ENCODE results near the gene SETDB2. TPM values are rescaled to one million over a fixed set of nuclear protein-coding genes. Genes with fewer than 3 reads are reported as not detected.
A peak's percentile ranks its signal among the peaks of the same experiment; 100 is the strongest.

Gene SETDB2
- total RNA-seq, 1 experiment from 2014 or later, result 5.9 TPM

- DNase-seq (ENCODE audit: low spot score) (peak; percentile 23), ATAC-seq (peak; percentile 71)
- no peak overlapping the region for H3K4me3 Mint-ChIP-seq
- no peaks in the 10 kb centered on the region for H3K27me3 Mint-ChIP-seq (ENCODE audit: low read depth)
- TF ChIP-seq TCF7 (CRISPR knock-in tag; IDR thresholded peaks at IDR 0.05; ENCODE audit: low read depth) (no peak), ZNF263 (CRISPR knock-in tag; IDR thresholded peaks at IDR 0.05; ENCODE audit: low read depth) (no peak), ATF3 (CRISPR knock-in tag; conservative IDR thresholded peaks at IDR 0.05) (no peak), RORB (CRISPR knock-in tag; IDR thresholded peaks at IDR 0.05) (no peak), GABPB1 (CRISPR knock-in tag; IDR thresholded peaks at IDR 0.05) (no peak), ZNF138 (CRISPR knock-in tag; conservative IDR thresholded peaks at IDR 0.05) (no peak), EMX1 (CRISPR knock-in tag; IDR thresholded peaks at IDR 0.05) (no peak), NFE2L1 (CRISPR knock-in tag; IDR thresholded peaks at IDR 0.05) (no peak), FOXJ3 (CRISPR knock-in tag; IDR thresholded peaks at IDR 0.05; ENCODE audit: borderline replicate concordance) (no peak), ETV6 (CRISPR knock-in tag; IDR thresholded peaks at IDR 0.05) (no peak), ZNF219 (CRISPR knock-in tag; IDR thresholded peaks at IDR 0.05; ENCODE audit: borderline replicate concordance) (no peak), ZNF671 (CRISPR knock-in tag; IDR thresholded peaks at IDR 0.05) (no peak)
- H3K27ac Mint-ChIP-seq, result no peak overlapping the region
- CTCF ChIA-PET, result interaction anchor here (1.3 kb wide), 1 partner anchor 90 kb away, joined by 3 read pairs; no protein-coding TSS in a partner anchor
- POLR2A ChIA-PET, result no interaction called here
- H3K4me1 Mint-ChIP-seq, result no peaks in the 10 kb centered on the region
- H3K36me3 Mint-ChIP-seq, result no peaks in the 10 kb centered on the region
- no peaks in the 10 kb centered on the region for H3K9me3 Mint-ChIP-seq
Measured at GRCh38 chr13:49517461-49517860, 73.4 kb downstream of the SETDB2 start.

DNA sequence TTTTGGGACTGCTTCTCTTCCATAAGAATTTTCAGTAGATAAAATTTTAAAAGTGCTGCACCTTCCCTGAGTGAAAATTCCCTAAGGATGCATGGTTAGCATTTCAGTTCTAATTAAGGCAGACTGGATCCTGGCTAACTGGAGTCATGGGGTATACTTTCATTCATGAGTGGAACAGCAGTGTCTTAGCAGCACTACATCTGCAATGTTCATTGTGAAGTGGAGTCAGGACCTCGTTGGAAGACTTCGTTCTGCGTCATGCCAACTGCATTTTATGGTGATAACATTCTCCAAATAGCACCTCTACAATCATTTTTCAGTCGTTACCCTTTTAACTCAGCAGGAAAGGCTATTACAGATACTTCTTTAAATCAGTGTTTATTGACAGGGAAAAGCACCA is 77.2 kb downstream of the SETDB2 start:
- Mint-ChIP-seq H3K27me3 (ENCODE audit: low read depth) (no peaks in the 10 kb centered on the region), H3K4me3 (no peak overlapping the region), H3K27ac (no peak overlapping the region), H3K4me1 (no peaks in the 10 kb centered on the region), H3K36me3 (no peaks in the 10 kb centered on the region), H3K9me3 (no peaks in the 10 kb centered on the region)
- CTCF ChIA-PET, result no interaction called here
- TF ChIP-seq, protein P1, sequence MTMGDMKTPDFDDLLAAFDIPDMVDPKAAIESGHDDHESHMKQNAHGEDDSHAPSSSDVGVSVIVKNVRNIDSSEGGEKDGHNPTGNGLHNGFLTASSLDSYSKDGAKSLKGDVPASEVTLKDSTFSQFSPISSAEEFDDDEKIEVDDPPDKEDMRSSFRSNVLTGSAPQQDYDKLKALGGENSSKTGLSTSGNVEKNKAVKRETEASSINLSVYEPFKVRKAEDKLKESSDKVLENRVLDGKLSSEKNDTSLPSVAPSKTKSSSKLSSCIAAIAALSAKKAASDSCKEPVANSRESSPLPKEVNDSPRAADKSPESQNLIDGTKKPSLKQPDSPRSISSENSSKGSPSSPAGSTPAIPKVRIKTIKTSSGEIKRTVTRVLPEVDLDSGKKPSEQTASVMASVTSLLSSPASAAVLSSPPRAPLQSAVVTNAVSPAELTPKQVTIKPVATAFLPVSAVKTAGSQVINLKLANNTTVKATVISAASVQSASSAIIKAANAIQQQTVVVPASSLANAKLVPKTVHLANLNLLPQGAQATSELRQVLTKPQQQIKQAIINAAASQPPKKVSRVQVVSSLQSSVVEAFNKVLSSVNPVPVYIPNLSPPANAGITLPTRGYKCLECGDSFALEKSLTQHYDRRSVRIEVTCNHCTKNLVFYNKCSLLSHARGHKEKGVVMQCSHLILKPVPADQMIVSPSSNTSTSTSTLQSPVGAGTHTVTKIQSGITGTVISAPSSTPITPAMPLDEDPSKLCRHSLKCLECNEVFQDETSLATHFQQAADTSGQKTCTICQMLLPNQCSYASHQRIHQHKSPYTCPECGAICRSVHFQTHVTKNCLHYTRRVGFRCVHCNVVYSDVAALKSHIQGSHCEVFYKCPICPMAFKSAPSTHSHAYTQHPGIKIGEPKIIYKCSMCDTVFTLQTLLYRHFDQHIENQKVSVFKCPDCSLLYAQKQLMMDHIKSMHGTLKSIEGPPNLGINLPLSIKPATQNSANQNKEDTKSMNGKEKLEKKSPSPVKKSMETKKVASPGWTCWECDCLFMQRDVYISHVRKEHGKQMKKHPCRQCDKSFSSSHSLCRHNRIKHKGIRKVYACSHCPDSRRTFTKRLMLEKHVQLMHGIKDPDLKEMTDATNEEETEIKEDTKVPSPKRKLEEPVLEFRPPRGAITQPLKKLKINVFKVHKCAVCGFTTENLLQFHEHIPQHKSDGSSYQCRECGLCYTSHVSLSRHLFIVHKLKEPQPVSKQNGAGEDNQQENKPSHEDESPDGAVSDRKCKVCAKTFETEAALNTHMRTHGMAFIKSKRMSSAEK (CRISPR knock-in tag; IDR thresholded peaks at IDR 0.05; ENCODE audit: borderline replicate concordance), result no peak
- TF ChIP-seq IRF2 (CRISPR knock-in tag; IDR thresholded peaks at IDR 0.05; ENCODE audit: borderline replicate concordance, low read depth), result no peak
- TF ChIP-seq SOX15 (CRISPR knock-in tag; IDR thresholded peaks at IDR 0.05), result no peak
- TF ChIP-seq GABPB1 (CRISPR knock-in tag; IDR thresholded peaks at IDR 0.05), result no peak
- TF ChIP-seq, protein P2, sequence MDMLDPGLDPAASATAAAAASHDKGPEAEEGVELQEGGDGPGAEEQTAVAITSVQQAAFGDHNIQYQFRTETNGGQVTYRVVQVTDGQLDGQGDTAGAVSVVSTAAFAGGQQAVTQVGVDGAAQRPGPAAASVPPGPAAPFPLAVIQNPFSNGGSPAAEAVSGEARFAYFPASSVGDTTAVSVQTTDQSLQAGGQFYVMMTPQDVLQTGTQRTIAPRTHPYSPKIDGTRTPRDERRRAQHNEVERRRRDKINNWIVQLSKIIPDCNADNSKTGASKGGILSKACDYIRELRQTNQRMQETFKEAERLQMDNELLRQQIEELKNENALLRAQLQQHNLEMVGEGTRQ (CRISPR knock-in tag; IDR thresholded peaks at IDR 0.05), result no peak
- TF ChIP-seq MXD4 (CRISPR knock-in tag; IDR thresholded peaks at IDR 0.05; ENCODE audit: borderline replicate concordance), result no peak
- no peak for TF ChIP-seq TP53 (CRISPR knock-in tag; IDR thresholded peaks at IDR 0.05)
- no peak for TF ChIP-seq CREB1 (CRISPR knock-in tag; IDR thresholded peaks at IDR 0.05)
- no peak for TF ChIP-seq GRHL2 (CRISPR knock-in tag; IDR thresholded peaks at IDR 0.05; ENCODE audit: insufficient replicate concordance, severe bottlenecking)
- TF ChIP-seq CBFB (CRISPR knock-in tag; IDR thresholded peaks at IDR 0.05; ENCODE audit: low read depth), result no peak
- TF ChIP-seq ZNF423 (CRISPR knock-in tag; IDR thresholded peaks at IDR 0.05), result no peak
- no peak for TF ChIP-seq NFE2L1 (CRISPR knock-in tag; IDR thresholded peaks at IDR 0.05)
- TF ChIP-seq MLX (CRISPR knock-in tag; IDR thresholded peaks at IDR 0.05), result no peak
- TF ChIP-seq, protein P3, sequence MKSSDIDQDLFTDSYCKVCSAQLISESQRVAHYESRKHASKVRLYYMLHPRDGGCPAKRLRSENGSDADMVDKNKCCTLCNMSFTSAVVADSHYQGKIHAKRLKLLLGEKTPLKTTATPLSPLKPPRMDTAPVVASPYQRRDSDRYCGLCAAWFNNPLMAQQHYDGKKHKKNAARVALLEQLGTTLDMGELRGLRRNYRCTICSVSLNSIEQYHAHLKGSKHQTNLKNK (CRISPR knock-in tag; IDR thresholded peaks at IDR 0.05), result no peak
- TF ChIP-seq, protein P4, sequence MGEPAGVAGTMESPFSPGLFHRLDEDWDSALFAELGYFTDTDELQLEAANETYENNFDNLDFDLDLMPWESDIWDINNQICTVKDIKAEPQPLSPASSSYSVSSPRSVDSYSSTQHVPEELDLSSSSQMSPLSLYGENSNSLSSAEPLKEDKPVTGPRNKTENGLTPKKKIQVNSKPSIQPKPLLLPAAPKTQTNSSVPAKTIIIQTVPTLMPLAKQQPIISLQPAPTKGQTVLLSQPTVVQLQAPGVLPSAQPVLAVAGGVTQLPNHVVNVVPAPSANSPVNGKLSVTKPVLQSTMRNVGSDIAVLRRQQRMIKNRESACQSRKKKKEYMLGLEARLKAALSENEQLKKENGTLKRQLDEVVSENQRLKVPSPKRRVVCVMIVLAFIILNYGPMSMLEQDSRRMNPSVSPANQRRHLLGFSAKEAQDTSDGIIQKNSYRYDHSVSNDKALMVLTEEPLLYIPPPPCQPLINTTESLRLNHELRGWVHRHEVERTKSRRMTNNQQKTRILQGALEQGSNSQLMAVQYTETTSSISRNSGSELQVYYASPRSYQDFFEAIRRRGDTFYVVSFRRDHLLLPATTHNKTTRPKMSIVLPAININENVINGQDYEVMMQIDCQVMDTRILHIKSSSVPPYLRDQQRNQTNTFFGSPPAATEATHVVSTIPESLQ (CRISPR knock-in tag; IDR thresholded peaks at IDR 0.05), result no peak
- DNase-seq (ENCODE audit: low spot score) (no peak), ATAC-seq (no peak)
- POLR2A ChIA-PET, result no interaction called here
